NCI-H345 treated with DMSO at 0.1 percent for 48 hours (cell line): ENCODE data around the gene TNFRSF14.

Experiments
- DNase-seq: peaks from one replicate; lab custom pipeline; 2025; ENCODE audit not compliant: unreplicated experiment; lab: John Stamatoyannopoulos, UW

TNFRSF14 gene

DNA sequence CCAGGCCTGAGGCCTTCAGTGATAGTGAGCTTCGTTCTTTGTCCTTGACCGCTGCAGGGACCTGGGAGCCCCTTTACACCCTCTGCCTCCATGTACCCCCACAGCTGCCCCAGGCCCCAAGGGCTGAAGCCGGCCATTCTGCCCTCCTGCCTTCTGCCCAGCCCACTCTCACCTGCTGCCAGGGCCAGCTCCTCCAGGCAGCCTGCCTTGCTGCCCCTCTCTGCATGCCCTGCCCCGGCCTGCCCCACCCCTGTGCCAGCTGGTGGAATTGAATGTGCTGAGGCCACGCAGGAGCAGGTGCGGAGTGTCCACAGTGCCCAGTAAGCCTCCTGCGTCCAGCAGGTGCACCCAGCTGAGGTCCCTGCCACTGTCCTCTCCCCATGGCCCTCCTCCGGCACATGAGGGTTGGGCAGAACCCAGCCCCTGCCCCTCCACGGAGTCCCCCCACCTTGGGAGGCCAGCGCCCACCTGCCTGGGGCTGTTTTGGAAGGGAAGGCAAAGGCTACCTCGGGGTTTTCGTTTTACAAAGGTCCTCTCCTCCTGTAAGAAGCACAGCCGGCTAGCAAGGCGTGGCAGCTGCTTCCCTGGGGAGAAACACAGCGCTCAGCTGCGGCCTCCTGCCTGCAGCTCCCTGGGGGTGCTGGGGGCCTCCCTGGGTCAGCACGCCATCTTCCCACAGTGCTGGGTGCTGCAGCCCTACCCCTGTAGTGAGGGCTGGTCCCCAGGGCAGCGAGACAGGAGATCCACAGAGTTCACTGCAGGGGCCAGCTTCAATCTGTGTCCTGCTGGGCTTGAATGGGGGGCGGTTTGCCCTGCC, 55.7 kb downstream of the TNFRSF14 start:
- peak; percentile 57 for DNase-seq

DNA sequence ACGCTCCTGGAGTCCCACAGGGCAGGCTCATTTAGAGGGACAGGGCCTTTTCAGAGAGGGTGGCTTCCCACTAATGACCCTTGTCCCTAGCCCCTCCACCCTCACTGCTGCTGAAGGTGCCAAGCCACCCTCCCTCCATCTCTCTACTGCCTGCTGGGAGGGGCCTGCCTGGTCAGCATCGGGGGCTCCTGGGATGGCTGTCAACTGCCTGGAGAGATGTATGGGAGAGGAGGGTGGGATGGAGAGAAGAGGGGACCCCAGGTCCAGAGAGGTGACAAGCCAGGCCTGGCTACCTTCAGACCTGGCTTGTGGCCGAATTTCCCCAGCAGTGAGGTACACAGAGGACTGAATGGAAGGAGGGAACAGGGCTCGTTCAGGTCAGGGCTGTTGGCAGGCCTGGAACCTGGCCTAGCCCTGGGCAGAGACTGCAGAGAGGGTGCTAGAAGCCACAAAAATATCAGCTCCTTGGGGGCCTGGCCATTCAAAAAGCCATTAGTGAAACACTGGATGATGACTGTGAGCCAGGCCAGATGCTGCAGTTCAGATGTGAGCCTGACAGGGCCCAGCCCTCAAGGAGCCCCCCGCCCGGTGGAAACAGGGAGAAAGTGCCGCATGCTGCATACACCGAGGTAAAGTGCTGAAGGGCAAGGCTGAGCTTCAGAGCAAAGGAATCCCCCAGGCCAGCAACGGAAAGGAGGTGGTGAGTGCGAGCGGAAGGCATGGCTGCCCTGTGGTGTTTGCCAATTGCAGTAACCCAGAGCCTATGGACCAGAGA, 56.6 kb downstream of the TNFRSF14 start:
- no peak for DNase-seq
